ENCODE results near the gene EVA1C.
"Not testable (repeated sequence)": the region's sequence is repeated elsewhere in the genome, so short reads cannot be mapped to it uniquely, and the experiment has no call there.

The EVA1C gene

GRCh38 chr21:32425628-32426027 is 13.1 kb downstream of the EVA1C start:
- no peak for DNase-seq
- H3K27me3 Mint-ChIP-seq = no peaks in the 10 kb centered on the region
- no peak for ATAC-seq
- H3K9me3 Mint-ChIP-seq = peaks cover 4% of the 10 kb centered on the region
- peaks cover 13% of the 10 kb centered on the region for H3K36me3 Mint-ChIP-seq (ENCODE audit: low read depth)
- H3K4me3 Mint-ChIP-seq = no peak overlapping the region
- no peaks in the 10 kb centered on the region for H3K4me1 Mint-ChIP-seq
- no peak overlapping the region for H3K27ac Mint-ChIP-seq

- Mint-ChIP-seq H3K27ac (no peak overlapping the region), H3K27me3 (no peaks in the 10 kb centered on the region), H3K4me1 (no peaks in the 10 kb centered on the region), H3K36me3 (ENCODE audit: low read depth) (peaks cover 15% of the 10 kb centered on the region), H3K4me3 (no peak overlapping the region), H3K9me3 (peaks cover 4% of the 10 kb centered on the region)
- ATAC-seq (no peak), DNase-seq (no peak)
Measured at GRCh38 chr21:32426066-32426465, 13.6 kb downstream of the EVA1C start.

- Mint-ChIP-seq H3K27ac (no peak overlapping the region), H3K9me3 (peaks cover 4% of the 10 kb centered on the region), H3K36me3 (ENCODE audit: low read depth) (peaks cover 16% of the 10 kb centered on the region), H3K4me3 (no peak overlapping the region), H3K4me1 (no peaks in the 10 kb centered on the region), H3K27me3 (no peaks in the 10 kb centered on the region)
- DNase-seq = no peak
- ATAC-seq = no peak
Measured at GRCh38 chr21:32426592-32427051, 14.1 kb downstream of the EVA1C start.

DNA sequence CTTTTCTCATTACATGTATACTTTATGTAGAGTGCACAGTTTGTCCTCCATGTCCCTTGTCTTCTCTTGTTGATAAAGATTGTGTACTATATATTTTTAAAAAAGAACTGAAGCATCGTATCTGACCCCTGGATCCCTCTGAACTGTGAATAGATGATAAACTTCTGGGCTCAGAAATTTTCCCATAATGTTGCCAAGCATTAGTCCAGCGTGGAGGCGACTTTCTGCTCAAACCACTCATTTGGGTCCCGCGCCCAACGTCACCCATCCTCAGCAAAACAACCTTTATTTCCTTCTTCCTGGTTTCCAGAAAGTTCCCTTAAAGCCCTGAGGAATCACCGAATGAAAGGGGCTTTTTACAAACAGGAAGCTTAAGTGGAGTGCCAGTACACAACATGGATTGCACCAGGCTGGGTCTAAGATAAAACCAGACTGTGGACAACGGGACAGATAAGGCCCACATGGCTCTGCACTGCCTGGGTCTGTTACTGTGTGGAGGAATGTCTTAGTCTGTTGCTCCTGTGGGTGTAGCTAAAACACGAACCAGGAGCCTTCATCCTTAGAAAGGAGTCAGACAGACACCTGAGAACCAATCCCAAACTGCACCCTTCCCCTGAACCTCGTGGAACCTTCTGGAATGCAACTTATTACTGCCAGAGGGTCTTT is 15.6 kb downstream of the EVA1C start:
- Mint-ChIP-seq H3K9me3 (peaks cover 4% of the 10 kb centered on the region), H3K27me3 (no peaks in the 10 kb centered on the region), H3K36me3 (ENCODE audit: low read depth) (peaks cover 10% of the 10 kb centered on the region), H3K4me1 (no peaks in the 10 kb centered on the region), H3K27ac (no peak overlapping the region), H3K4me3 (no peak overlapping the region)
- DNase-seq (no peak), ATAC-seq (no peak)

DNA sequence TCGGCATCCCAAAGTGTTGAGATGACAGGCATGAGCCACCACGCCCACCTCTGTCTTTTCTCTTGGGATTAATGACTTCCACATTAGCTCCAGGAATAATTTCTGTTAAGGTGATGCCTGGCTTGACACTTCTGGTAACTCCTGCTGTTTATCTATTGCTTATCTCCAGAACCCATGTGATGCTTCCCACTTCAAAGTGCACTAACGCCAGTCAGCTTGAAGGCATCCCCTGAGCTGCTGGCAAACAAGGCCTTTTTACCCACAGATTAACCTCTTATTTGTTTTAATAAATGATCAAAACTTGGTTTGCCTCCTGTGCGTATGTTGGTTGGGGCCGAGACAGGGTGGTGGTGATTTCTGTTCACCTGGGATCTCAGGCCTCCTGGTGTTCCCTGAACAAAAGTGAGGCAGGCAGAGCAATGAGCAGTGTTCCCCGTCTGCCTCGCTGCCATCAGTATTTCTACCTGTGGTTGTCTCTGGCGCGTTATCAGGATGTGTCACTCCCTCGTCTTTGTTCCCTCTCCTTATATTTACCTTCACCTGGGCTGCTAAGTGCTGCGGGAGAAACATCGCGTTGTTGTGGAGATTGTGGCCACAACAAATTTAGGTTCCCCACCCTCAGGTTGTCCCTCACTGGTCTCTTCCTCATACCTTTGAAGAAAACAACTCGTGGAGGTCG is 20.6 kb downstream of the EVA1C start:
- H3K9me3 Mint-ChIP-seq; DNase-seq; H3K27ac Mint-ChIP-seq; H3K27me3 Mint-ChIP-seq; H3K4me1 Mint-ChIP-seq; ATAC-seq; H3K36me3 Mint-ChIP-seq (ENCODE audit: low read depth); H3K4me3 Mint-ChIP-seq: not testable (repeated sequence)

DNA sequence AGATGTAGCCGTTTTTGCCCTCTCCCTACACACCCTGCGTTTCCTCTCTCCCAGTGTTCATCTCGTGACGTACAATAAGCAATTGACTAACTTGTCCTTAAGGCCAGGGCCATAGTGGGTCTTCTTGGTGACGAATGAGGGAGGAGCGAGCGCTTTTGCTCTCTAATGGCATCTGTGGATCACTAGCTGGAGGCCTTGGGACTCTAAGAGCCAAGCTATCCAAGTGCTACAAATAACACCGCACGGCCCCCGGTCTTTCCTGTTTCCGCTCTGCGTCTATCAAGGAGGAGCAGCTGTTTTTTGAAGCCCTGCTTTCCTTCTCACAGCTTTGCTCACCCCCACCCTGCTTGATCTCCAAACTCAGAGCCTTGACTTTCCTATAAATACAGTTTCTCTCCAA is 25.2 kb downstream of the EVA1C start:
- H3K27me3 Mint-ChIP-seq = no peaks in the 10 kb centered on the region
- no peak overlapping the region for H3K4me3 Mint-ChIP-seq
- peaks cover 7% of the 10 kb centered on the region for H3K4me1 Mint-ChIP-seq
- H3K27ac Mint-ChIP-seq = no peak overlapping the region
- no peak for DNase-seq
- H3K9me3 Mint-ChIP-seq = peaks cover 6% of the 10 kb centered on the region
- no peak for ATAC-seq
- H3K36me3 Mint-ChIP-seq (ENCODE audit: low read depth) = peaks cover 8% of the 10 kb centered on the region

GRCh38 chr21:32442566-32443318 is 30.2 kb downstream of the EVA1C start:
- Mint-ChIP-seq H3K27ac (no peak overlapping the region), H3K27me3 (no peaks in the 10 kb centered on the region), H3K36me3 (ENCODE audit: low read depth) (peaks cover 17% of the 10 kb centered on the region), H3K9me3 (peaks cover 14% of the 10 kb centered on the region), H3K4me1 (peaks cover 4% of the 10 kb centered on the region), H3K4me3 (no peak overlapping the region)
- ATAC-seq (no peak), DNase-seq (no peak)

DNA sequence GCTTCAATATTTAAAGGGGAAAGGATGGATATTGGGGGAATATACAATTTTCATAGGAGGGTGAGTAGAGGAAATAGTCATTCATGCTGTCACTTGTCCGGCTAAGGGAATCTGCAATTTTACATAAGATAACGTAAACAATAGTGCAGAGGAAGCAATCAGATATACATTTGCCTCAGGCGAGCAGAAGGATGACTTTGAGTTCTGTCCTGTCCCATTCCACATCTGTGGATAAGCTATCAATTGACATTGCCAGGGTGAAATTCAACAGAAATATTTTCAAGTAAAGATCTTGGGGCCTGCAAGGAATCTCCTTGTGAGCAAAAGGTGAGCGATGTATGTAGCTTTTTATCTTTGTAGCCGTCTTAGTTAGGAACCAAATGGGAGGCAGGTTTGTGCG is 32.6 kb downstream of the EVA1C start:
- ATAC-seq (no peak), DNase-seq (no peak)
- no peak overlapping the region for H3K4me3 Mint-ChIP-seq
- no peaks in the 10 kb centered on the region for H3K27me3 Mint-ChIP-seq
- H3K4me1 Mint-ChIP-seq = no peaks in the 10 kb centered on the region
- H3K9me3 Mint-ChIP-seq = peaks cover 14% of the 10 kb centered on the region
- H3K36me3 Mint-ChIP-seq (ENCODE audit: low read depth) = peaks cover 17% of the 10 kb centered on the region
- H3K27ac Mint-ChIP-seq = no peak overlapping the region

DNA sequence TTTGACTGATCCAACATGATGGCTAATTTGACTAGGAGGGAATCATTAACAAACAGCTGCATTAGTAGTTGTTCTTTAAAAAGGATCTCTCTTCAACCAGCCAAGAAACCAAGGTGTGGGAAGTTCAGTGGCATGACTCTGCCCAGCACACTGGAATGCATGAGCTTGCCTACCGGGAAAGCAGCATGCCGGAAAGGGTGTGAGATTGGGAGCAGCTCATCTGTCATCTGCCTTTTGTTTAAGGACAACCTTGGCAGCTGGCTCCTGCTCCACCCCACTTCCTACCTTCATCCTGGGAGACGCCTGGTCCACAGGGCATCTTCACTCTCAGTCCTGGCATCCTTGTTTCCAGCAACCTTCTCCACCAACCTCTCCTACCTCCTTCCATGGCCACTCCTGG is 33.9 kb downstream of the EVA1C start:
- not testable (repeated sequence) for H3K4me3 Mint-ChIP-seq, H3K27me3 Mint-ChIP-seq, H3K27ac Mint-ChIP-seq, H3K4me1 Mint-ChIP-seq, ATAC-seq, DNase-seq
- Mint-ChIP-seq H3K36me3 (ENCODE audit: low read depth) (peaks cover 12% of the 10 kb centered on the region), H3K9me3 (peaks cover 13% of the 10 kb centered on the region)

DNA sequence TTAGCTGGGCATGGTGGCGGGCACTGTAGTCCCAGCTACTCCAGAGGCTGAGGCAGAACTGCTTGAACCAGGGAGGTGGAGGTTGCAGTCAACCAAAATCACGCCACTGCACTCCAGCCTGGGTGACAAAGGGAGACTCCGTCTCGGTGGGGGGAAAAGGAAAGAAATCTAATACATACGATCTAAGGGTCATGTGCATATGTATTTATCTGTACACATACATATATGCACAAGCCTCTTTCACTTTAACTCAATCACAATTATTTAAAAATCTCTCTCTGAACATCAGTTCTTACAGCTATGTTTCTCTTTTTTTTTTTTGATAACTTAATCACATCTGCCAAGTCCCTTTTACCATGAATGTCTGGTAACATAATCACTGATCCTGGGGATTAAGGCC is 34.7 kb downstream of the EVA1C start:
- Mint-ChIP-seq H3K27me3 (no peaks in the 10 kb centered on the region), H3K4me3 (no peak overlapping the region), H3K36me3 (ENCODE audit: low read depth) (peaks cover 11% of the 10 kb centered on the region), H3K27ac (no peak overlapping the region), H3K9me3 (peaks cover 9% of the 10 kb centered on the region), H3K4me1 (no peaks in the 10 kb centered on the region)
- ATAC-seq (no peak), DNase-seq (no peak)

DNA sequence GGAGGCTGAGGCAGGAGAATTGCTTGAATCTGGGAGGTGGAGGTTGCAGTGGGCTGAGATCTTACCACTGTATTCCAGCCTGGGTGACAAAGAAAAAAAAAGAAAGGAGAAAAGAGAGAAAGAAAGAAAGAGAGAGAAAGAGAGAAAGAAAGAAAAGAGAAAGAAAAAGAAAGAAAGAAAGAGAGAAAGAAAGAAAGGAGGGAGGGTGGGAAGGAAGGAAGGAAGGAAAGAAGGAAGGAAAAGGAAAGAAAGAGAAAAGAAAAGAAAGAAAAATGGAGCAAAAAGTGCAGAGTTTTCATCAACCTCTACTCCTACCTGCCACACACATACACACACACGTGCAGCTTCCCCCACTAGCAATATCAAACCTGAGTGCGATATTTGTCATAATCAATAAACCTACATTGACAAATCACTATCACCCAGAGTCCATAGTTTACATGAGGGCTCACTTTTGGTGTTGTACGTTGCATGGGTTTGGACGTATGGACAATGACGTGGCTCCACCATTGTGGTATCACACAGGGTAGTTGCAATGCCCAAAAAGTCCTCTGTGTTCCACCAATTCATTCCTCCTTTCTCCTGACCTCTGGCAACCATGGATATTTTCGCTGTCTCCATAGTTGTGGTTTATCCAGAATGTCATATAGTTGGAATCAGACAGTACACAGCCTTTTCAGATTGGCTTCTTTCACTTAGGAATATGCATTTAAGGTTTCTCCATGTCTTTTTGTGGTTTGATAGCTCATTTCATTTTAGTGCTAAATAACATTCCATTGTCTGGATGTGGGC is 36.5 kb downstream of the EVA1C start:
- H3K4me3 Mint-ChIP-seq = no peak overlapping the region
- DNase-seq (no peak), ATAC-seq (no peak)
- H3K9me3 Mint-ChIP-seq = peaks cover 3% of the 10 kb centered on the region
- no peaks in the 10 kb centered on the region for H3K4me1 Mint-ChIP-seq
- no peaks in the 10 kb centered on the region for H3K27me3 Mint-ChIP-seq
- no peak overlapping the region for H3K27ac Mint-ChIP-seq
- peaks cover 8% of the 10 kb centered on the region for H3K36me3 Mint-ChIP-seq (ENCODE audit: low read depth)

DNA sequence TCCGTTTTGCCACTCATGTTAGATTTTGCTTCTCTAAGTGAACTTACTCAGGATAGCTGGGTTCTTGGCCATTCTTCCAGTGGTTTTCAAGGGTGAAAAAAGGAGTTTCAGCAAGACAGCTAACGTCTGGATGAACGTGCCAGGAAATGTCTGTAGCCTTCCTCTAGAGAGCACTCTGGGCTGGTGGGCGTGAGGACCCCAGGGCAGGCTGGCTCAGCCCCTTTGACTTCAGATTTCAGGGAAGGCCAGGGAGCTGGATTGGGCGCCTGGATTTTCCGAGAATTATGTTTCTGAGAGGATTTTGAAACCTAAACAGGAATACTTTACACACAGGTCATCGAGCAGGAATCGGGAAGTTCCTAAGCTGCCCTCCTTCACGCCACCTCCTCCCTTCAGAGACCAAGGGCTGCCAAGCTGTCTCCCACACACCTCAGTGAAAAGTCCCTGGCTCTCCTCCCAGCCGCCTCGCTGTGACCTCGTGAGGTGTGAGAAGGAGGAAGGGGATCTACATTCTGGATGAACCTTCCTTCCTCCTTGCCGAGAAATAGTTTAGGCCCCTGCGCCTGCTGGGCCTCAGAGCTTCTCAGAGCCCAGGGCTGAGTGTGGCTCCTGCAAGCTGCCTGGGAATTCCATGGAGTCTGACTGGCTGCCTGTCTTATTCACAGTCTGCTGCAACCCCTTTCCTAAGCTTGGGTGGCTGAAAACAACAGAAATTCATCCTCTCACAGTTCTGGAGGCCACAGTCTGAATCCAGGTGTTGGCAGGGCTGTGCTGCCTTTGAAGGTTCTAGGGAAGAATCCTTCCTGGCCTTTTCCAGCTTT is 38.6 kb downstream of the EVA1C start:
- H3K4me3 Mint-ChIP-seq; DNase-seq; H3K36me3 Mint-ChIP-seq (ENCODE audit: low read depth); H3K27ac Mint-ChIP-seq; ATAC-seq; H3K27me3 Mint-ChIP-seq; H3K4me1 Mint-ChIP-seq; H3K9me3 Mint-ChIP-seq: not testable (repeated sequence)

GRCh38 chr21:32452191-32452590 is 39.7 kb downstream of the EVA1C start:
- not testable (repeated sequence) for ATAC-seq; H3K4me3 Mint-ChIP-seq; H3K4me1 Mint-ChIP-seq; H3K9me3 Mint-ChIP-seq; H3K27me3 Mint-ChIP-seq; DNase-seq; H3K27ac Mint-ChIP-seq; H3K36me3 Mint-ChIP-seq (ENCODE audit: low read depth)

DNA sequence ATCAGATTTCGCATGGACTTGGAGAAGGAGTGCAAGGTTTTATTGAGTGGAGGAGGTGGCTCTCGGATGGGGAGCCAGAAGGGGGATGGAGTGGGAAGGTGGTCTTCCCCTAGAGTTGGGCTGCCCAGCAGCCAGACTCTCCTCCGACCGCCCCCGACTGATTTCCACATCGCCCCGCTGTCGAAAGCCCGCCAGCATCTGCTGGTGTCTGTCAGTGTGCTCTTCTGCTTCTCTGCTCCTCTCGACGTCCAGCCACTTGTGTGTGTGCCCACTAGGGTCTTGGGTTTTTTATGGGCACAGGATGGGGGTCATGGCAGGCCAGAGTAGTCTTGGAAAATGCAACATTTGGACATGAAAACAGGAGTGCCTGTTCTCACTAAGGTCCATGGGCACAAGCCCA is 40.1 kb downstream of the EVA1C start:
- Mint-ChIP-seq H3K9me3 (no peaks in the 10 kb centered on the region), H3K27ac (no peak overlapping the region), H3K4me3 (no peak overlapping the region), H3K4me1 (no peaks in the 10 kb centered on the region), H3K36me3 (ENCODE audit: low read depth) (peaks cover 4% of the 10 kb centered on the region), H3K27me3 (no peaks in the 10 kb centered on the region)
- no peak for ATAC-seq
- DNase-seq = no peak

Data from activated naive CD8-positive, alpha-beta T cell treated with anti-CD3 and anti-CD28 coated beads, Interleukin-2, amount 50 U/mL, for 24 hours (primary cell).